Activated T-cell treated with anti-CD3 and anti-CD28 coated beads for 1 hour (primary cell): ENCODE results near the gene FYTTD1.

ENCODE experiments used
- DNase-seq: peaks from one replicate; pipeline ENCODE4 v3.0.0-alpha.2; 2020; ENCODE audit warnings: low read depth

FYTTD1 gene

GRCh38 chr3:197737749-197738462 is 11.8 kb upstream of the FYTTD1 start:
- no peak for DNase-seq

GRCh38 chr3:197742787-197743186 is 6.9 kb upstream of the FYTTD1 start:
- no peak for DNase-seq

- DNase-seq, result no peak
Measured at GRCh38 chr3:197746209-197746608, 3.5 kb upstream of the FYTTD1 start.

GRCh38 chr3:197746801-197747237 is 2.9 kb upstream of the FYTTD1 start:
- no peak for DNase-seq

- no peak for DNase-seq
Measured at GRCh38 chr3:197748597-197749314, 927 bp upstream of the FYTTD1 start.

- no peak for DNase-seq
Measured at GRCh38 chr3:197749315-197749600, 425 bp upstream of the FYTTD1 start.

GRCh38 chr3:197750396-197750831 is 731 bp downstream of the FYTTD1 start:
- peak; percentile 37 for DNase-seq

GRCh38 chr3:197750858-197751737 is 1.4 kb downstream of the FYTTD1 start:
- DNase-seq, result peak; percentile 12

- no peak for DNase-seq
Measured at GRCh38 chr3:197752107-197752506, 2.4 kb downstream of the FYTTD1 start.

GRCh38 chr3:197753263-197753662 is 3.6 kb downstream of the FYTTD1 start:
- DNase-seq, result no peak

- DNase-seq, result no peak
Measured at GRCh38 chr3:197756704-197757103, 7.0 kb downstream of the FYTTD1 start.

GRCh38 chr3:197758512-197758911 is 8.8 kb downstream of the FYTTD1 start:
- no peak for DNase-seq

- DNase-seq, result no peak
Measured at GRCh38 chr3:197761784-197762183, 12.1 kb downstream of the FYTTD1 start.

- no peak for DNase-seq
Measured at GRCh38 chr3:197775317-197775716, 25.6 kb downstream of the FYTTD1 start.

- no peak for DNase-seq
Measured at GRCh38 chr3:197782230-197782629, 32.5 kb downstream of the FYTTD1 start.

GRCh38 chr3:197784019-197784585 is 34.4 kb downstream of the FYTTD1 start:
- no peak for DNase-seq

- DNase-seq, result no peak
Measured at GRCh38 chr3:197787412-197787811, 37.7 kb downstream of the FYTTD1 start.

- DNase-seq, result no peak
Measured at GRCh38 chr3:197789309-197789708, 39.6 kb downstream of the FYTTD1 start.

- no peak for DNase-seq
Measured at GRCh38 chr3:197790033-197790432, 40.4 kb downstream of the FYTTD1 start.

GRCh38 chr3:197791113-197791891 is 41.6 kb downstream of the FYTTD1 start, which contains the start of gene LRCH3:
TSS of gene LRCH3 (plus strand) at chr3:197791254. CDS start at chr3:197791279, 25 bp downstream.
- peak; percentile 78 for DNase-seq

- DNase-seq, result no peak
Measured at GRCh38 chr3:197791892-197792647, 42.4 kb downstream of the FYTTD1 start.
